Upper lobe of left lung (tissue), 6 donors: ENCODE data around the gene MYCT1. TPM values are rescaled to one million over a fixed set of nuclear protein-coding genes. Genes with fewer than 3 reads are reported as not detected.

Experiments
- ATAC-seq, 2 donors: fragments of 200-7000 bp; cut with Tn5 transposase; one replicate each; pipeline ENCODE4 v1.9.1; 2022; ENCODE audit warnings: mild to moderate bottlenecking in 2 of 2, moderate library complexity in 2 of 2; ENCODE audit not compliant: low FRiP score in 2 of 2
- DNase-seq, 2 donors: peaks; one replicate each; pipeline ENCODE4 v3.0.0-alpha.2; 2019 to 2020
- H3K27ac ChIP-seq, 4 donors: fragments of 200-600 bp; sonication (generic); one replicate each; pipeline ENCODE4 v1.5.1; 2016 to 2019
- H3K27me3 ChIP-seq, 4 donors: fragments of 200-600 bp; sonication (generic); one replicate each; pipeline ENCODE4 v1.5.1; 2017 to 2019
- H3K36me3 ChIP-seq, 4 donors: fragments of 200-600 bp; sonication (generic); one replicate each; pipeline ENCODE4 v1.5.1; 2016 to 2019
- H3K4me1 ChIP-seq, 4 donors: fragments of 200-600 bp; sonication (generic); one replicate each; pipeline ENCODE4 v1.5.1; 2018 to 2019
- H3K4me3 ChIP-seq, 4 donors: fragments of 200-600 bp; sonication (generic); one replicate each; pipeline ENCODE4 v1.5.1; 2017 to 2019; ENCODE audit warnings: mild to moderate bottlenecking in 2 of 4, moderate library complexity in 1 of 4
- H3K9me3 ChIP-seq, 4 donors: fragments of 200-600 bp; sonication (generic); one replicate each; pipeline ENCODE4 v1.5.1; 2018 to 2019
- EP300 ChIP-seq, 4 donors: sonication (generic); formaldehyde crosslinking; IDR thresholded peaks; one replicate each; pipeline ENCODE4 v1.5.1; 2017; ENCODE audit warnings: antibody characterized with exemption in 4 of 4, control low read depth in 2 of 4
- POLR2A ChIP-seq, 4 donors: fragments of 450-650 bp; IDR thresholded peaks; one replicate each; pipeline ENCODE4 v1.5.1; 2016 to 2017; ENCODE audit warnings: antibody characterized with exemption in 4 of 4, mild to moderate bottlenecking in 2 of 4
- POLR2AphosphoS5 ChIP-seq, 2 donors: sonication (generic); formaldehyde crosslinking; IDR thresholded peaks; one replicate each; pipeline ENCODE4 v1.5.1; 2017; ENCODE audit warnings: antibody characterized with exemption in 2 of 2
- WGBS, 2 donors: methylation state at CpG; one replicate each; pipeline ENCODE4 v1.1.5; 2017 to 2018; 5-methylcytosine and 5-hydroxymethylcytosine counted together
- total RNA-seq, 6 donors: library from RNA; depleted of rRNA in 4 of 6; stranded (reverse); fragments of >200 nt in 4 of 6; gene quantifications; one replicate each; pipeline versions ENCODE4 v1.1.0 to v1.2.1, GENCODE V29; 2016 to 2021
- TF ChIP-seq, protein P1 (sequence below), 6 experiments: fragments of 450-650 bp in 4 of 6; fragments of 200-600 bp in 2 of 6; sonication (generic) in 2 of 6; IDR thresholded peaks; one replicate each; pipeline ENCODE4 v1.5.1; 2016 to 2019; ENCODE audit warnings: antibody characterized with exemption in 6 of 6
- donor health status: DM: no; HTN: no; CAD: no; lungs with moderate emphysema.
- donor health status: DM: no; HTN: yes; CAD: no; lungs with severe emphysema.

The MYCT1 gene, protein sequence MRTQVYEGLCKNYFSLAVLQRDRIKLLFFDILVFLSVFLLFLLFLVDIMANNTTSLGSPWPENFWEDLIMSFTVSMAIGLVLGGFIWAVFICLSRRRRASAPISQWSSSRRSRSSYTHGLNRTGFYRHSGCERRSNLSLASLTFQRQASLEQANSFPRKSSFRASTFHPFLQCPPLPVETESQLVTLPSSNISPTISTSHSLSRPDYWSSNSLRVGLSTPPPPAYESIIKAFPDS
- 10 to 100 TPM in 4 of 6 donors, 1 to 10 TPM in 2; 6.2 to 22.0 (median 12.8) TPM for total RNA-seq

DNA sequence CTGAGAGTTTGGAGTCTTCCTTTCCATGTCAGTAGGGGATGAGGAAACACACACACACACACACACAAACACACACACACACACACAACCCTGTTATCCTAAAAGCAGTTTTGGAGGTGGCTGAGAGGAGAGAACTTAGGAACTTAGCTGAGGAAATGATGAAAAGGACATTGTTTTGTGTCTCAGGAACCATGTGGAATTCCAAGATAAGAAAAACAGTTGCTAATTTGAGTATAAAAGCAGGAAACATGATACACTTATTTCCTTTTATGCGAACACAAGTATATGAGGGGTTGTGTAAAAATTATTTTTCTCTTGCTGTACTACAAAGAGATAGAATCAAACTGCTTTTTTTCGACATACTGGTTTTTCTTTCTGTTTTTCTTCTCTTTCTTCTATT lies at the start of gene MYCT1:
Gene MYCT1, plus strand, starts transcription at position 264 of the 400 bp plus-strand sequence. Its CDS starts 6 bp downstream, at position 270.
- Histone ChIP-seq H3K27ac (peak within 1 kb of the TSS in 3 of 4 donors; percentile 22 to 76 (median 69)), H3K9me3 (no peaks in the 10 kb centered on the region), H3K36me3 (no peaks in the 10 kb centered on the region), H3K4me1 (peaks cover 0 to 6% (median 1%) of the 10 kb centered on the region in 4 donors), H3K4me3 (peak within 1 kb of the TSS in 3 of 4 donors; percentile 19 to 39 (median 34)), H3K27me3 (no peaks in the 10 kb centered on the region)
- 38 to 43% methylated on average over 2 of the region's 2 CpGs for WGBS, 2 donors
- ATAC-seq (no peak), DNase-seq (no peak)
- TF ChIP-seq, protein P1, sequence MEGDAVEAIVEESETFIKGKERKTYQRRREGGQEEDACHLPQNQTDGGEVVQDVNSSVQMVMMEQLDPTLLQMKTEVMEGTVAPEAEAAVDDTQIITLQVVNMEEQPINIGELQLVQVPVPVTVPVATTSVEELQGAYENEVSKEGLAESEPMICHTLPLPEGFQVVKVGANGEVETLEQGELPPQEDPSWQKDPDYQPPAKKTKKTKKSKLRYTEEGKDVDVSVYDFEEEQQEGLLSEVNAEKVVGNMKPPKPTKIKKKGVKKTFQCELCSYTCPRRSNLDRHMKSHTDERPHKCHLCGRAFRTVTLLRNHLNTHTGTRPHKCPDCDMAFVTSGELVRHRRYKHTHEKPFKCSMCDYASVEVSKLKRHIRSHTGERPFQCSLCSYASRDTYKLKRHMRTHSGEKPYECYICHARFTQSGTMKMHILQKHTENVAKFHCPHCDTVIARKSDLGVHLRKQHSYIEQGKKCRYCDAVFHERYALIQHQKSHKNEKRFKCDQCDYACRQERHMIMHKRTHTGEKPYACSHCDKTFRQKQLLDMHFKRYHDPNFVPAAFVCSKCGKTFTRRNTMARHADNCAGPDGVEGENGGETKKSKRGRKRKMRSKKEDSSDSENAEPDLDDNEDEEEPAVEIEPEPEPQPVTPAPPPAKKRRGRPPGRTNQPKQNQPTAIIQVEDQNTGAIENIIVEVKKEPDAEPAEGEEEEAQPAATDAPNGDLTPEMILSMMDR (IDR thresholded peaks at IDR 0.05) = no peak
- TF ChIP-seq EP300 (IDR thresholded peaks at IDR 0.05) = peak in 2 of 4 donors; percentile 20 to 42
- TF ChIP-seq POLR2A (IDR thresholded peaks at IDR 0.05) = no peak
- no peak for TF ChIP-seq POLR2AphosphoS5 (IDR thresholded peaks at IDR 0.05)

DNA sequence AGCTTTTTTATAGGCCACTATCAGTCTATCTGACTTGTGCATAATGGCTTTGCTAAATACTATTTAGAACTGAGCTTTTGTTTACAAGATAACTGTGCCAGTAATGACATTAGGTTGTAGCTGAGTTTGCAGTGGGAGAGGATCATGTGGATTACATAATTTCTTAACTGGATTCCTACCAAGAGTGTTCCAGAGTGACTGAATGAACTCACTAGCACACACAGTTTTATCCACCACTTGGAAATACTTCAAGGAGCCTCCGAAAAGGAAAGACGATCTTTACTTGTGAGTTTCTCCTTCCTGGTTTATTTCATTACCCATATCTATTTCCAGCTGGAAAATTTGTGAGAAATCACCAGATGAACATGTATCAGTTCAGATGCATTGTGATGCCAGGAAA lies 49.6 kb upstream of the MYCT1 start:
- ATAC-seq (peak in 1 of 2 donors; percentile 85), DNase-seq (no peak)
- no peak for TF ChIP-seq EP300 (IDR thresholded peaks at IDR 0.05)
- TF ChIP-seq POLR2A (IDR thresholded peaks at IDR 0.05) = no peak
- no peak for TF ChIP-seq POLR2AphosphoS5 (IDR thresholded peaks at IDR 0.05)
- TF ChIP-seq, protein P1 (IDR thresholded peaks at IDR 0.05) = no peak
- Histone ChIP-seq H3K4me3 (no peak overlapping the region), H3K27ac (no peak overlapping the region), H3K27me3 (no peaks in the 10 kb centered on the region), H3K4me1 (no peaks in the 10 kb centered on the region), H3K9me3 (no peaks in the 10 kb centered on the region), H3K36me3 (no peaks in the 10 kb centered on the region)
- 41 to 56% methylated on average over 2 of the region's 2 CpGs for WGBS, 2 donors

DNA sequence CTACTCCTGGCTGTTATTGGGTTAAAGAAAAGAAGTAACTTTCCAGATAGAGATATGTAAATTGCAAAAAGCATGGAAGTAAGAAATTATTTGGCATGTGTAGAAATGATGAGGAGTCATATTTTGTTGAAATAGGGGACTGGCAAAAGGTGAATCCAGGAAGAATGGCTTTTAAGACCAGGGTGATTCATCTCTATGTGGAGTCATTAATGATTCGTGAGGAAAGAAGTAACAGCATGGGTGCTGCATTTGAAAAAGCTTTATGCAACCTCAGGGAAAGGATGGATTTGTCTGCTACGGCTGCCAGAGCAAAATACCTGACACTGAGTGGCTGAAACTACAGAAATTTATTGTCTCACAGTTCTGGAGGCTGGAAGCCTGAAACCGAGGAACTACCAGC lies 45.7 kb upstream of the MYCT1 start:
- Histone ChIP-seq H3K27ac (no peak overlapping the region), H3K4me1 (no peaks in the 10 kb centered on the region), H3K9me3 (no peaks in the 10 kb centered on the region), H3K27me3 (no peaks in the 10 kb centered on the region), H3K36me3 (no peaks in the 10 kb centered on the region), H3K4me3 (no peak overlapping the region)
- TF ChIP-seq EP300 (IDR thresholded peaks at IDR 0.05) (no peak), POLR2A (IDR thresholded peaks at IDR 0.05) (no peak), POLR2AphosphoS5 (IDR thresholded peaks at IDR 0.05) (no peak)
- TF ChIP-seq, protein P1 (IDR thresholded peaks at IDR 0.05) = no peak
- no peak for ATAC-seq
- DNase-seq = no peak
- 66 to 89% methylated on average over 3 of the region's 3 CpGs for WGBS, 2 donors

DNA sequence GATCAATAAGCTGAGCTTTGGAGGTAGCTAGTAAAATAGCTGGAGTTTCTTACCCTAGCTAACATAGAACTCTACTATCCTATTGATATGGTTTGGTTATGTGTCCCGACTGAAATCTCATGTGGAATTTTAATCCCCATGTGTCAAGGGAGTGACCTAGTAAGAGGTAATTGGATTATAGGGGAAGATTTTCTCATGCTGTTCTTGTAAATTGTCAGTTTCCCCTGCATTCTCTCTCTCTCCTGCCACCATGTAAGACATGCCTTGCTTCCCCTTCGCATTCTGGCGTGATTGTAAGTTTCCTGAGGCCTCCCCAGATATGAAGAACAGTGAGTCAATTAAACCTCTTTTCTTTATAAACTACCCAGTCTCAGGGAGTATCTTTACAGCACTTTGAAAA lies 35.9 kb upstream of the MYCT1 start:
- DNase-seq = no peak
- H3K27me3 ChIP-seq = no peaks in the 10 kb centered on the region
- H3K27ac ChIP-seq = no peak overlapping the region
- ATAC-seq = no peak
- H3K36me3 ChIP-seq = no peaks in the 10 kb centered on the region
- no peaks in the 10 kb centered on the region for H3K9me3 ChIP-seq
- no peak overlapping the region for H3K4me3 ChIP-seq
- TF ChIP-seq, protein P1 (IDR thresholded peaks at IDR 0.05) = no peak
- TF ChIP-seq EP300 (IDR thresholded peaks at IDR 0.05) = no peak
- no peak for TF ChIP-seq POLR2AphosphoS5 (IDR thresholded peaks at IDR 0.05)
- no peak for TF ChIP-seq POLR2A (IDR thresholded peaks at IDR 0.05)
- WGBS, 2 donors = 93 to 94% methylated on average over 3 of the region's 3 CpGs
- H3K4me1 ChIP-seq = no peaks in the 10 kb centered on the region

DNA sequence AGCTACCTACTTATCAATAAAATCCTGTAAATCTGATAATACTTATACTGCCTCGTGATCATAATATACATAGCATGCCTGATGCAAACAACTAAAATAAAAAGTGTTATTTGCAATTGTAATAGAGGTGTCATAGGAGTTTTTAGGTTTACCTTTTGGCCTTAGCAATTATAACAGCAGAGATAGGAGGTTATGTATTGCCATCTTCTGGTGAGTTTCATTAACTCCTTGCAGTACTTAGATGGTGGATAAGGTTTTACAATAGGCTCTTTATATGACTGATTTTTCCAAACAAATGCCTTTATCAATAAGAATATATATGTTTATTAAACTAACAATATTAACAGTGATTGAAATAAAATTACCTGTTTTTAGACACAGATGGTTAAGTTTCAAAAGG lies 27.8 kb upstream of the MYCT1 start:
- ATAC-seq = peak in 1 of 2 donors; percentile 49
- DNase-seq = no peak
- WGBS, 2 donors = 36 to 42% methylated on average over 1 of the region's 1 CpG
- H3K9me3 ChIP-seq = no peaks in the 10 kb centered on the region
- TF ChIP-seq, protein P1 (IDR thresholded peaks at IDR 0.05) = peak in 2 of 6 experiments; percentile 30 to 37
- no peak for TF ChIP-seq EP300 (IDR thresholded peaks at IDR 0.05)
- no peaks in the 10 kb centered on the region for H3K36me3 ChIP-seq
- H3K27ac ChIP-seq = no peak overlapping the region
- no peaks in the 10 kb centered on the region for H3K27me3 ChIP-seq
- no peak overlapping the region for H3K4me3 ChIP-seq
- H3K4me1 ChIP-seq = no peaks in the 10 kb centered on the region
